GM21515 (cell line): Measurements from ENCODE around the gene ADCY4.
"Not testable (repeated sequence)": the region's sequence is repeated elsewhere in the genome, so short reads cannot be mapped to it uniquely, and the experiment has no call there.

Experiments
- ATAC-seq: cut with Tn5 transposase; IDR thresholded peaks from one replicate; pipeline ENCODE4 v1.9.1; 2021; ENCODE audit not compliant: unreplicated experiment

Gene ADCY4

GRCh38 chr14:24366721-24367513, 32.0 kb upstream of the ADCY4 start:
- peak; percentile 46 for ATAC-seq

- no peak for ATAC-seq
Measured at GRCh38 chr14:24366413-24366720, 31.5 kb upstream of the ADCY4 start.

GRCh38 chr14:24365600-24366412, 30.9 kb upstream of the ADCY4 start:
- ATAC-seq: peak; percentile 38

- ATAC-seq: no peak
Measured at GRCh38 chr14:24364841-24365240, 30.0 kb upstream of the ADCY4 start.

GRCh38 chr14:24363401-24363800, 28.5 kb upstream of the ADCY4 start:
- ATAC-seq: no peak

GRCh38 chr14:24362241-24362960, 27.5 kb upstream of the ADCY4 start:
- no peak for ATAC-seq

GRCh38 chr14:24361326-24361725, 26.5 kb upstream of the ADCY4 start:
- ATAC-seq: no peak

GRCh38 chr14:24360281-24360680, 25.4 kb upstream of the ADCY4 start:
- ATAC-seq: no peak

- ATAC-seq: no peak
Measured at GRCh38 chr14:24356208-24356607, 21.3 kb upstream of the ADCY4 start.

GRCh38 chr14:24355009-24355408, 20.1 kb upstream of the ADCY4 start:
- ATAC-seq: no peak

- not testable (repeated sequence) for ATAC-seq
Measured at GRCh38 chr14:24354482-24354825, 19.6 kb upstream of the ADCY4 start.

GRCh38 chr14:24353559-24354481, 18.9 kb upstream of the ADCY4 start:
- ATAC-seq: no peak

- no peak for ATAC-seq
Measured at GRCh38 chr14:24351517-24351916, 16.6 kb upstream of the ADCY4 start.

- no peak for ATAC-seq
Measured at GRCh38 chr14:24349742-24350141, 14.9 kb upstream of the ADCY4 start.

GRCh38 chr14:24348186-24348585, 13.3 kb upstream of the ADCY4 start:
- ATAC-seq: no peak

GRCh38 chr14:24347134-24347533, 12.3 kb upstream of the ADCY4 start:
- no peak for ATAC-seq

GRCh38 chr14:24343795-24344660, 9.2 kb upstream of the ADCY4 start:
- no peak for ATAC-seq

GRCh38 chr14:24342889-24343288, 8.0 kb upstream of the ADCY4 start:
- no peak for ATAC-seq

GRCh38 chr14:24340606-24341005, 5.7 kb upstream of the ADCY4 start:
- no peak for ATAC-seq
